AG09309 (cell line): ENCODE measurements around the gene CD9.
A peak's percentile ranks its signal among the peaks of the same experiment; 100 is the strongest.

Experiments
- DNase-seq: peaks from one replicate; pipeline ENCODE4 v3.0.0-alpha.2; 2010; ENCODE audit warnings: low read depth
- H3K4me3 ChIP-seq: 2 replicates; pipeline ENCODE4 v1.5.1; 2011; ENCODE audit warnings: mild to moderate bottlenecking, low read depth, low read length, moderate library complexity; ENCODE audit not compliant: control insufficient read depth
- CTCF ChIP-seq: IDR thresholded peaks from 2 replicates; pipeline ENCODE4 v1.5.1; 2011; ENCODE audit warnings: mild to moderate bottlenecking, low read depth, low read length, inconsistent platforms; ENCODE audit not compliant: insufficient read depth, control insufficient read depth; ENCODE audit errors: missing control alignments

CD9 gene

GRCh38 chr12:6161124-6161882 is 38.9 kb upstream of the CD9 start:
- no peak for TF ChIP-seq CTCF
- DNase-seq, result no peak
- no peak overlapping the region for H3K4me3 ChIP-seq

- H3K4me3 ChIP-seq, result no peak overlapping the region
- DNase-seq, result no peak
- no peak for TF ChIP-seq CTCF
Measured at GRCh38 chr12:6163416-6164060, 36.7 kb upstream of the CD9 start.

- peak; percentile 44 for DNase-seq
- no peak overlapping the region for H3K4me3 ChIP-seq
- TF ChIP-seq CTCF, result no peak
Measured at GRCh38 chr12:6165395-6165794, 34.8 kb upstream of the CD9 start.

- H3K4me3 ChIP-seq, result no peak overlapping the region
- no peak for TF ChIP-seq CTCF
- no peak for DNase-seq
Measured at GRCh38 chr12:6166808-6167207, 33.4 kb upstream of the CD9 start.

GRCh38 chr12:6167327-6168280 is 32.6 kb upstream of the CD9 start:
- no peak overlapping the region for H3K4me3 ChIP-seq
- TF ChIP-seq CTCF, result no peak
- DNase-seq, result peak; percentile 89

- no peak for TF ChIP-seq CTCF
- no peak overlapping the region for H3K4me3 ChIP-seq
- no peak for DNase-seq
Measured at GRCh38 chr12:6171409-6172015, 28.7 kb upstream of the CD9 start.
